ENCODE measurements around the gene SC5D. TPM values are rescaled to one million over a fixed set of nuclear protein-coding genes. Genes with fewer than 3 reads are reported as not detected.

SC5D gene
- total RNA-seq, 2 donors from 2014 or later = 24.7 to 29.7 TPM

GRCh38 chr11:121344824-121345223 is 52.3 kb downstream of the SC5D start:
- Mint-ChIP-seq H3K4me1 (peaks cover 9% of the 10 kb centered on the region), H3K36me3 (ENCODE audit: low read depth) (no peaks in the 10 kb centered on the region), H3K27ac (no peak overlapping the region), H3K27me3 (peaks cover 8% of the 10 kb centered on the region), H3K4me3 (no peak overlapping the region)
- no peak for ATAC-seq
- H3K9me3 ChIP-seq (ENCODE audit: control insufficient read depth, low read length, poor library complexity, severe bottlenecking) = no peaks in the 10 kb centered on the region
- no peak for DNase-seq

DNA sequence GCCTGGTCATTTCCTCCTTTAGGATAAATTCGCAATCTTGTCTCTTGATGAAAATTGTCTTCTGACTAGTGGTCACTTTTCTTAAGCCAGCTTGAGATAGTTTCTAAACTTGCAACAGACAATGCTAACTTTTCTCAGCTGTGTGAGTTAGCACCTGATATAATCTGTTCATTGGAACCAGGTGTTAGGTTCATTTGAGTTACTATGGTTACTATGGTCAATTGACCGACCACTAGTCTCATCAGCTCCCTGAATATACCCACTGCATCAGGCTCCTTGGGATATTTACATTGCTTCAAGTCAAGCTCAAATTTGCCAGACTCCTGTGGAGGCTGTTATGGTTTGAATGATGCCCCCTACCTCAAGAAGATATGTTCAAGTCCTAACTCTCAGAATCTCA is 54.5 kb downstream of the SC5D start:
- Mint-ChIP-seq H3K27me3 (peaks cover 8% of the 10 kb centered on the region), H3K36me3 (ENCODE audit: low read depth) (no peaks in the 10 kb centered on the region), H3K4me3 (no peak overlapping the region), H3K27ac (no peak overlapping the region), H3K4me1 (peaks cover 5% of the 10 kb centered on the region)
- ATAC-seq (no peak), DNase-seq (no peak)
- no peaks in the 10 kb centered on the region for H3K9me3 ChIP-seq (ENCODE audit: control insufficient read depth, low read length, poor library complexity, severe bottlenecking)

DNA sequence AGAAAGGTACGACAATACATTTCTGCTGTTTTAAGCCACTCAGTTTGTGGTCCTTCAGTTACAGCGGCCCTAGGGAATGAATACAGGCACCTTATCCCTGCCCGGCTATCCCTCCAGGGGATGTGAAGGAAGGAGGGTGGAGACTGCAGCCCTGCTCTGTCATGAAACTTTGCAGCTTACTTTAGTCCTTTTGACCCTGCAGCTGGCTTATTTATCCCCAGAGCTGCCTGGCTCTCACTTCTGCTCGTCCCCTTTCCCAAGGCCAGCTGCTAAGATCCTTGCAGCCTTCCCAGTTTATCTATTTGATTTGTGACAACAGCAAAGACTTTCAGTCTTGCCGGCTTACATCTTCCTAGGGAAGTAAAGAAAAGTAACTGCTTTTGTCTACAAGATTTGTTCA is 55.2 kb downstream of the SC5D start:
- peaks cover 5% of the 10 kb centered on the region for H3K4me1 Mint-ChIP-seq
- no peak for ATAC-seq
- peaks cover 8% of the 10 kb centered on the region for H3K27me3 Mint-ChIP-seq
- no peak overlapping the region for H3K27ac Mint-ChIP-seq
- no peak overlapping the region for H3K4me3 Mint-ChIP-seq
- no peaks in the 10 kb centered on the region for H3K36me3 Mint-ChIP-seq (ENCODE audit: low read depth)
- DNase-seq = no peak
- no peaks in the 10 kb centered on the region for H3K9me3 ChIP-seq (ENCODE audit: control insufficient read depth, low read length, poor library complexity, severe bottlenecking)

DNA sequence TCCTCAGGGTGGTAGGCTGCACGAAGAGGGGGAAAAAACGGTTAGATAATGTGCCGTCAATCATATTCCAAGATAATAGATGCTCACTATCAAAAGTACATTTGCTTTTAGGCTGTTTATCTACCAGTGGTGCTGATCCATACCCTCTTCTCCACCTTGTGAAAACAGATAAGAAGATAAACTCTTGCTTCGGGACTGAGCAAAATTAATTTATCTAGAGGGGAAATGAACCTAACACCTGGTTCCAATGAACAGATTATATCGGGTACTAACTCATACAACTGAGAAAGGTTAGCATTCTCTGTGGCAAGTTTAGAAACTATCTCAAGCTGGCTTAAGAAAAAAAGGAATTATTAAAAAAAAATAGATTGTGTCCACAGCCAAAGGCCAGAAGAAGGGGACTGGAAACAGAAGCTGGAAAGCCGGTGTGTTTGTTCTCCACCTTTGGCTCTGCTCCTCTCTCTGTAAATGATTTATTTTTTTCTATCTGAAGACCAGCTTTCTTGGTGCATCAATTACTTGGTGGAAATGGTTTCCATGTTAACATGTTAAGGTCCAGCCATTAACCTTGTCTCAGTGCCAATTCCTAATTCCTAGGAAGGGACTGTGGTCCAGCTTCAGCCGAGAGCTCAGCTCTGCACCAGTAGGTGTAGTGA is 55.8 kb downstream of the SC5D start:
- DNase-seq (no peak), ATAC-seq (no peak)
- Mint-ChIP-seq H3K27me3 (peaks cover 8% of the 10 kb centered on the region), H3K36me3 (ENCODE audit: low read depth) (no peaks in the 10 kb centered on the region), H3K27ac (no peak overlapping the region), H3K4me3 (no peak overlapping the region), H3K4me1 (peaks cover 6% of the 10 kb centered on the region)
- no peaks in the 10 kb centered on the region for H3K9me3 ChIP-seq (ENCODE audit: control insufficient read depth, low read length, poor library complexity, severe bottlenecking)

DNA sequence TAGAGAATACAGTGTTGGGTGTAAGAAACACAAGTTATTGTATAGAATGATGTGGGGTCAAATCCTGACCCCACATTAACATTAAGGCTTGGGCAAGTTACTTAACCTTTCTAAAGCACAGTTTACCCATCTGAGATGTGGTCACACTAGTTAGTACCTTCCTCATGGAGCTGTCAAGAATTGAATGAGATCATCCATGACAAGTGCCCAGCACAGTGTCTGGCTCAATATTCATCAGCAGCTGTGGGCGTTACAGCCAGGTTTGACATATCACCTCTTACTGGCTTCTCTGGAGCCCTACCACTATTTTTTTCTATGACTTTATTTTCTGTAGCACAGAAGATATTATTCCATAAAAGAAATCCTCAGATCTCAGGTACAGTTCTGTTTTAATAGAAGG is 57.2 kb downstream of the SC5D start:
- Mint-ChIP-seq H3K27me3 (peaks cover 9% of the 10 kb centered on the region), H3K4me3 (no peak overlapping the region), H3K36me3 (ENCODE audit: low read depth) (peaks cover 2% of the 10 kb centered on the region), H3K4me1 (peaks cover 4% of the 10 kb centered on the region), H3K27ac (no peak overlapping the region)
- DNase-seq = no peak
- ATAC-seq = no peak
- H3K9me3 ChIP-seq (ENCODE audit: control insufficient read depth, low read length, poor library complexity, severe bottlenecking) = no peaks in the 10 kb centered on the region

DNA sequence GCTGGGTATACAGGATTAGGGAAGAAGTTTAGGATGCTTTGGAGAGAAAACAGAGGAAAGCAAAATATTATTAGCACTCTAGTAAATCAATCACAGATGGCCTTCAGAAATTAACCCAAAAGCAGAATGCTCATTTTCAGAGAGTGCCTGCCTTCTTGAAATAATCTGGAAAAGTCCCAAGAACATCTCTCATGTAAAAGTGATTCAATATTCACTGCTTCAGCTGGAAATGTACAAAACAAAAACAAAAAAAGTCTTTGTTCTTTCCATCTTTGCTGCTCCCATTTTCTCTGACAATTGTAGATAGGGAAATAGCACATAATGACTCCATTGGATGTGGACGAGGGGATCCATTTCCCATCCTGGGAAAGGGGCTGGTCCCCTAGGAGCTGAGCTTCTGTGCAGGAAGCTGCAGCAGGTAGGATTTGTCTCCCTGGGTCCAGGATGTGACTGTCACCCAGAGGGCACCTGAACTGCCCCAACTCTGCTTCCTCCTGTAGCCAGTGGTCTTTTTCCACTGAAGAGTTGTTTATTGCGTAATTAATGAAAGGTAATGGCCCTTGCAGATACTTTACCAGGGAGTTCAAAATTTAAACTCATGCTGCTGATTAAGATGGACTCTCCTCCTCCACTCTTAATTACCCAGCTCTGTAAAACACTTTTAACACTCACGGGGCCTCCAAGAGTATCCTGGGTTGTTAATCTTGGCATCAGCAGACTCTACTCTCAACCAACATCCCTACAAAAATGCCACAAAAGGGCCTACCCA is 57.9 kb downstream of the SC5D start:
- Mint-ChIP-seq H3K4me3 (no peak overlapping the region), H3K27me3 (peaks cover 9% of the 10 kb centered on the region), H3K36me3 (ENCODE audit: low read depth) (peaks cover 2% of the 10 kb centered on the region), H3K27ac (no peak overlapping the region), H3K4me1 (peaks cover 4% of the 10 kb centered on the region)
- ATAC-seq = no peak
- H3K9me3 ChIP-seq (ENCODE audit: control insufficient read depth, low read length, poor library complexity, severe bottlenecking) = no peaks in the 10 kb centered on the region
- DNase-seq = no peak

DNA sequence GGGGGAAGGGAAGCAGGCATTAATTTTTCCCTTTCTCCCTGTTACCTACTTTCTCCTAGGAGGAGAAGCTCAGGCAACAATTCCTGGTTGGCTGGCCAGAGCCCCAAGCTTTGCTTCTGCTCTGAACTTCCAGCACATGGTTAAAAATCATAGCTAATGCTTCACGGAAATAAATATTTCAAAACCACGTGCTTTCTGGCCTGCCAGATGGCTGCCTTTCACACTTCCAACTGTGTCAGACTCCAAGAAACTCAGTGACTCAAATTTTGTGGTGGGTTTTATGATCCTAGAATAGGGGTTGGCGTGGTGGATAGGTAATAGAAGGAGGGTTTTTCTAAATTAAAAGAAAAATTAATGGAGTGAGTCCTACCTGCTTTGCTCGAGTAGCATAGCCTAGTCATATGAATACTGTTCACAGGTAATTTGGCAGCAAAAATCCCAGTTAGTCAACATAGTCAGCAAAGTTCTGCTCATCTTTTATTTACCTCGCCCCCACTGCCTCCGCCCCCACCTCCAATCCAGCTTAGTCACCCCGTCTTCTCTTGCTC is 58.6 kb downstream of the SC5D start:
- ATAC-seq (no peak), DNase-seq (no peak)
- H3K9me3 ChIP-seq (ENCODE audit: control insufficient read depth, low read length, poor library complexity, severe bottlenecking) = no peaks in the 10 kb centered on the region
- Mint-ChIP-seq H3K4me3 (no peak overlapping the region), H3K4me1 (peaks cover 2% of the 10 kb centered on the region), H3K27me3 (peaks cover 9% of the 10 kb centered on the region), H3K27ac (no peak overlapping the region), H3K36me3 (ENCODE audit: low read depth) (peaks cover 2% of the 10 kb centered on the region)

- no peak overlapping the region for H3K4me3 Mint-ChIP-seq
- DNase-seq (no peak), ATAC-seq (no peak)
- H3K27me3 Mint-ChIP-seq = peaks cover 5% of the 10 kb centered on the region
- H3K4me1 Mint-ChIP-seq = peaks cover 4% of the 10 kb centered on the region
- no peak overlapping the region for H3K27ac Mint-ChIP-seq
- peaks cover 2% of the 10 kb centered on the region for H3K36me3 Mint-ChIP-seq (ENCODE audit: low read depth)
- H3K9me3 ChIP-seq (ENCODE audit: control insufficient read depth, low read length, poor library complexity, severe bottlenecking) = no peaks in the 10 kb centered on the region
Observed at GRCh38 chr11:121352251-121352891, 59.8 kb downstream of the SC5D start.

DNA sequence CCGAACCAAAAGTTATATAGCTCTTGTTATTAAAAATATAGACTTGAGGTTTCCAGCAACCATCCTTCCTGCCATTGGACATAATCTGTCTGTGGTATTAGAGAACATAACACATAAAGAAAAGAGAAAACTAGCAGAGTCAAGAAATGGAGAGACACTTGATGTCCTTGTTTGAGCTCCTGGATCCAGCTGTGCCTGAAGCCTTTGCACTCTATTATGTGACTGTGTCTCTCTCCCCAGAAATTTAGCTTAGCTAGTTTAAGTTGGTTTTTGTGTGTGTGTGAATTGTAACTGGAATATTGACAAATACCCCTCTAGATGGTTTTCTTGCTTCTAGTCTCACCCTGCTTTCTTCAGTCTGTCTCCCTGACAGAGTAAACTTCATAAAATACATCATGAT is 61.6 kb downstream of the SC5D start:
- peaks cover 8% of the 10 kb centered on the region for H3K4me1 Mint-ChIP-seq
- ATAC-seq = no peak
- peaks cover 2% of the 10 kb centered on the region for H3K36me3 Mint-ChIP-seq (ENCODE audit: low read depth)
- no peak overlapping the region for H3K27ac Mint-ChIP-seq
- no peak for DNase-seq
- no peaks in the 10 kb centered on the region for H3K9me3 ChIP-seq (ENCODE audit: control insufficient read depth, low read length, poor library complexity, severe bottlenecking)
- no peak overlapping the region for H3K4me3 Mint-ChIP-seq
- H3K27me3 Mint-ChIP-seq = peaks cover 5% of the 10 kb centered on the region

DNA sequence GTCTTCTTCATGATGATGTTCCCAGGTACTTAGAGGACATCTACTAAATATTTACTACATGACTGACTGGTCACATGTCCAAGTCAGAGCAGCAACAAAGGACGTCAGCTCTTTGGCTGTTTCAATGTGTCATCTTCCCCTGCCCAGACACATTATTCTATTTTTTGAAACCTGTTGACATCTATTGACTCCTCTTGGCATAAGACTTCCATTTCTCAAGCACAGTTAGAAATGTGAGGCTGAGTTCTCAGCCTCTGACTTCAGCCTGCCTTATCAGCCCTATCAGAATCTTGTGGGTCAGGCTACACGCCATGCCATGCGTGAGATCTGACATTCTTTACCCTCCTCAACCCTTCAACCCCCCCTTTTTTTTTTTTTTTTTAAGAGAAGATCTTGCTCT is 63.8 kb downstream of the SC5D start:
- H3K27ac Mint-ChIP-seq = no peak overlapping the region
- no peak for ATAC-seq
- no peak for DNase-seq
- H3K27me3 Mint-ChIP-seq = peaks cover 5% of the 10 kb centered on the region
- H3K4me1 Mint-ChIP-seq = peaks cover 8% of the 10 kb centered on the region
- no peak overlapping the region for H3K4me3 Mint-ChIP-seq
- no peaks in the 10 kb centered on the region for H3K9me3 ChIP-seq (ENCODE audit: control insufficient read depth, low read length, poor library complexity, severe bottlenecking)
- H3K36me3 Mint-ChIP-seq (ENCODE audit: low read depth) = peaks cover 2% of the 10 kb centered on the region

Other genes with a start within 250 kb of the SC5D start
- under 1 TPM; 0.25 to 0.57 TPM for gene TECTA, start 191.5 kb upstream of the SC5D start, total RNA-seq
- gene SORL1, start 159.5 kb downstream of the SC5D start, total RNA-seq = 100 to 1,000 TPM; 273 to 331 TPM

Data from T-helper 17 cell (primary cell).